ENCODE data around the gene PGBD1.
"Not testable (repeated sequence)": the region's sequence is repeated elsewhere in the genome, so short reads cannot be mapped to it uniquely, and the experiment has no call there.

Gene PGBD1

GRCh38 chr6:28274888-28275287, 6.5 kb upstream of the PGBD1 start:
- DNase-seq: no peak

- no peak for DNase-seq
Measured at GRCh38 chr6:28277746-28278145, 3.6 kb upstream of the PGBD1 start.

DNA sequence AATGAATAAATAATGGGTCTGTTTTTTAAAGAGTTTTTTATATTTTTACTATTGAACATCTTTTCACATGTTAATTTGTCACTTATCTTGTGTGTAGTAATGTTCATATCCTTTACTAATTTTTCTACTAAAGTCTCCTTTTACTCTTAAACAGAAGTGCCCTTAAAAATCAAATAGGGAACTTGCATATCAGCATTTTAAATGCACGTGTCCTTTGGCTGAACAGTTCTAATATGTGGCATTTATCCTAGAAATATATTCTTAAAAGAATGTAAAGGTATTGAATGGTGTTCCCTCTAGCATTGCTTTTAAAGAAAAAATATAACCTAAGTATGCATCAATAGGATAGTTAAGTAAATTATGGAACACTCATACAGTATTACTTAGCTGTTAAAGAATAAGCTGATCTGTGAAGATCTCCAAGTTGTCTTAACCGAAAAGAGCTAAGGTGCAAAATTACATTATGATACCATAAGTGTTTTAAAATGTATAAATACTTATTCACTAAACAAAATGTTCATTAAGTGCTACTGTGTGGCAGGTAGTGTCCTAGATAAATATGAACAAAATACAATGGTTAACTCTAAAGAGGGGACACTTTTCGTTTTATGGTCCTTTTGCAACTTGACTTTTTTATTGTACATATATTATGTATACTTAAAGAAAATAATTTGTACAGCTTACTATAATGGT, 631 bp upstream of the PGBD1 start:
- DNase-seq: no peak

GRCh38 chr6:28282926-28283325, 1.6 kb downstream of the PGBD1 start:
- no peak for DNase-seq

- no peak for DNase-seq
Measured at GRCh38 chr6:28291573-28291972, 10.2 kb downstream of the PGBD1 start.

- DNase-seq: no peak
Measured at GRCh38 chr6:28295326-28295725, 14.0 kb downstream of the PGBD1 start.

DNA sequence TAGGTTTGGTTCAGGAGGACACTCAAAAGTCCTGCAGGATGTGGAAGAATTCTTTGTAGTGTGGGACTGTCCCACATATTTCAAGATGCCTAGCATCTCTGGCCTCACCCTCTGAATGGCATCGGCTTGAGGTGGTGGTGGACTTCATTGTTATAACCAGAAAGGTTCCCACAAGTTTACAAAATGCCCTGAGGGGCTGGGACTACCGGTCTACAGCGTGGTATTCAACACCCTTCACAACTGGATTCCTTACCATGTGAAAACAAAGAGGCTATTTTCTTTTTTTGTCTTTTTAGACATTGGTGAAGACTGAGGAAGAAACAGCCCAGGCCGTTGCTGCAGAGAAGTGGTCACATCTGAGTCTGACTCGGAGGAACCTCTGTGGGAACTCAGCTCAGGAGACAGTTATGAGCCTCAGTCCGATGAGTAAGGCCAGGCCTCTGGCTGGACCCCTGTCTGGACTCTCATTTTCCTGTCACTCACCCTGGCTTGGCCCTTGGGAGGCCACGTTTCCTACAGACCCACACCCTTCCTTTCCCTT, 15.2 kb downstream of the PGBD1 start:
- DNase-seq: no peak

DNA sequence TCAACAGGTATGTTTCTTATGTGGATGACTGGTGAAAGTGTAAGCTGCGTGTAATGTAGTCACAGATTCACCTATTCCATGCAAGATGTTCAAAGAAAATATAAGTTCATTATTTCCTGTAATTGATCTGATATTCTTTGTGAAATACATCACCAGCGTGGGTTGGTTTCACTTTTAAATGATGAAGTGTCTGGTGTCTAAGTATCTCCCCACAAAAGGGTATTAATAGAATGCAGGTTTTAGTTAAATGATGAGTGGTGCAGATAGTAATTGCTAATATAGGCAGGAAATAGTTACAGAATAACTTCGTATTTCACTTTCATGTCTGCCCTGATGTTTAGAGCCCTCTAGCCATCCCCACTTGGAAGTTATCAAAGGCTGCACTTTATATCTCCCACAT, 22.2 kb downstream of the PGBD1 start:
- no peak for DNase-seq

DNA sequence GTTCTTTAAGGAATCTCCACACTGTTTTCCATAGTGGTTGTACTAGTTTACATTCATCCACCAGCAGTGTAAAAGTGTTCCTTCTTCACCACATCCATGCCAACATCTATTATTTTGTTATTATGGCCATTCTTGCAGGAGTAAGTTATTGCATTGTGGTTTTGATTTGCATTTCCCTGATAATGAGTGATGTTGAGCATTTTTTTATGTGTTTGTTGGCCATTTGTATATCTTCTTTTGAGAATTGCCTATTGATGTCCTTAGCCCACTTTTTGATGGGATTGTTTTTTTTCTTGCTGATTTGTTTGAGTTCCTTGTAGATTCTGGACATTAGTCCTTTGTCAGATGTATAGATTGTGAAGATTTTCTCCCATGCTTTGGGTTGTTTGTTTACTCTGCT, 25.0 kb downstream of the PGBD1 start:
- DNase-seq: not testable (repeated sequence)

GRCh38 chr6:28311139-28311823, 29.9 kb downstream of the PGBD1 start:
- no peak for DNase-seq

- DNase-seq: no peak
Measured at GRCh38 chr6:28312939-28313338, 31.6 kb downstream of the PGBD1 start.

GRCh38 chr6:28315628-28316027, 34.3 kb downstream of the PGBD1 start:
- DNase-seq: no peak

DNA sequence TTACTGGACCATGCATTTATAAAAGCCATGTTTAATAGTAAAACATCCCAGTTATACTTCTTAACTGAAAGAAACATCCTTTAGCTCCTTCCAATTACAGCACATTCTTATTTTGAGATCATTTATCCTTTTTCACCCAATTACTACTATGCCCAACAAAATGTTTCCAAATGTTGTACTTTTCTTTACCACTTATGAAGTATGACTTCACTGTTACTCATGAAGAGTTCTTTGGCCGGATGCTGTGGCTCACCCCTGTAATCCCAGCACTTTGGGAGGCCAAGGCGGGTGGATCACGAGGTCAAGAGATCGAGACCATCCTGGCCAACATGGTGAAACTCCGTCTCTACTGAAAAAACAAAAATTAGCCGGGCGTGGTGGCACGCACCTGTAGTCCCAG, 36.5 kb downstream of the PGBD1 start:
- DNase-seq: peak; percentile 68

DNA sequence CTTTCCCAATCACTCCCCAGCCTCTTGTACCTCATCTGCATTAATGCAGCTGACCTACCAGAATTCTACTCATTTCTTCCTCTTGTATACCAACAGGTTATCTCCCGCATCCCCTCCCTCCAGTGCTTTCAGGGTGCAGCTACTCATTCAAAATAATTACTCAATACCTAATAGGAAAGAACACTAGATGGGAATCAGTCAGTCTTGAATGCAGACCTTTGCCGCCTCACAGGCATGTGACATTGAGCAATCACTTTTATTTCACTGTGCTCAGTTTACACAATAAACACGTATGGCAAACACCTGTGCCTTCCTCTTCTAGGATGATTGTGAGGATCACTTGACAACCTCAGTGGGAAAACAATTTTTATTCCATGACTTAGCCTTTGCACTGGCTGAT, 41.3 kb downstream of the PGBD1 start:
- DNase-seq: no peak

DNA sequence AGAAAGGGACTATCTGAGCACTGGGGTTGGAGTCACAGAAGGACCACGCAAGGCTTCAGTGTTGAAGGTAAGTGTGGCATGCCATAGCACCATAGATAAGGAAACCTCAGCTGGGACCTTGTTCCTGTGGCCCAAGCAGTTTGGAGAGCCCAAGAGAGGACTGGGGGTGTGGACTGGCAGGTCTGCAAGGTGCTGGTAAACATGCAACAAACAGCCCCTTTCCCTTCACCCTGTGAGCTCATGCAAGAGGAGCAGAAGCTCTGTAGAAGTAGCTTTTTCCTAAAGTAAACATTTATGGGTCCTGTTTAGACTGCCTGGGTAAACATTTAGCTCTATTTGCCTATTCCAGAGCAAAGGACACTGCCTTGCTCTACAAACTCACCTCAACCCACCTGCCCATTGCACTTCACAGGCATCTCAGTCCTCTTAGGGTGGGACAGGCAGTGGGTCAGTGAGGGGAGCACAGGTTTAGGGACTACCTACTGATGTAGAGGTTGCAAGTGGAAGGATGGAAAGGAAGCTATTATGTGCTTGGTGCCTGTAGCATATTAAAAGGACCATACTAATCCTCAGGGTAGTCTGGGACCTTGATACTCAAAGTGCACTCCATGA, 42.5 kb downstream of the PGBD1 start:
- no peak for DNase-seq

- DNase-seq: no peak
Measured at GRCh38 chr6:28326371-28326948, 45.1 kb downstream of the PGBD1 start.

- no peak for DNase-seq
Measured at GRCh38 chr6:28330041-28330440, 48.7 kb downstream of the PGBD1 start.

GRCh38 chr6:28333047-28333446, 51.7 kb downstream of the PGBD1 start:
- no peak for DNase-seq

- DNase-seq: no peak
Measured at GRCh38 chr6:28333599-28334018, 52.2 kb downstream of the PGBD1 start.

DNA sequence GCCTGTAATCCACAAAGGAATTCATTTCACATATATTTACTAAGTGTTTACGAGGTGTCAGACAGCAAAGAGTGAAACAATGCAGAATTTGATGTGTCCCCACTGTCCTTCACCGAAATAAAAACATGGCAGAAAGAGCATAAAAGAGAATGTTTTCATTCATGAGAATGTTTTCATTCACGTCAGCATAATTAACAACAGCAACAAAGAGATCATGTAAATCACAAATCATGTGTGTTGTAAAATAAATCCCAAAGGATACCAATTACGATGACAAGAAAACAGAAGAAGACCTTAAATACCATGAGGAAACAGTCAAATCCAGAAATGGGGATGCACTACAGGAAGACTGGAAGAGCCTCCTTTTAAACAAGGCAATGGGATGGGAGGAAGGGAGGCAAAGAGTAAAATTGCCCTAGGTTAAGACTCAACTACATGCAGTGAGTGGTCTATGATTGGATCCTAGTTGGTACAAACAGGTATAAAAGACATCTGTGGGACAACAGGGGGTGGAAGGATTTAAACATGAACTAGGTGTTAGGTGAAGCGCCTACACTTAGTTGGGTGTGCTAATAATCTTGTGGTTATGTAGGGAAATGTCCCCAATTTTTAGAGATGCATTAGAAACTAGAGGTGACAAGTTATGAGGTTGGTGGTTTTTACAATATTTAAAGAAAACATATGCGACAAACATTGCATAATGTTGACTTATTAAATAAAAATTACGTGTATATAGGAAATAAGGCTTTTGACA, 53.1 kb downstream of the PGBD1 start:
- DNase-seq: no peak

DNA sequence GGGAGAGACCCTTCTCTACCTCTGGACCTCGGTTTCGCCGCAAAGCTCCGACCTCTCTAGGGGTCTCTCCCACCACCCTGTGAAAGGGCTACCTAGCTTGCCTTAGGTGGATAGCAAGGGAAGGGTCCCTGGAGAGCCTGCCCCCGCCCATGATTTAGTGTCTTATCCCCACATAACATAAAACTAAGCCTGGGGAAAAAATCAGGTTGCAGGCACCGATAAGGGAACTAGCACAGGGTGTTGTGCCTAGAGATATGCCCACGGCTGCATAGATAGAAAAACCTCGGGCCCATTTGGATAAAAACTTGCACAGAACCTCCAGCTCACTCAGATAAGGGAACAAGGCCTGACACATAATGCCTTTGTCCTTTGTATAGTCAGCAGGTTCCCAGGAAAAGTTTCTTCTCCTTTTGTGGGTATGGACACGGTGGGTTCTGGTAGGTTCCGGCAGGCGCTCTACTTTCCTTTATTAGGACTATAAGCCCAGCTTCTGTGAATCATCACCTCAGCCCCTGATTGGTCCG, 53.7 kb downstream of the PGBD1 start:
- no peak for DNase-seq

DNA sequence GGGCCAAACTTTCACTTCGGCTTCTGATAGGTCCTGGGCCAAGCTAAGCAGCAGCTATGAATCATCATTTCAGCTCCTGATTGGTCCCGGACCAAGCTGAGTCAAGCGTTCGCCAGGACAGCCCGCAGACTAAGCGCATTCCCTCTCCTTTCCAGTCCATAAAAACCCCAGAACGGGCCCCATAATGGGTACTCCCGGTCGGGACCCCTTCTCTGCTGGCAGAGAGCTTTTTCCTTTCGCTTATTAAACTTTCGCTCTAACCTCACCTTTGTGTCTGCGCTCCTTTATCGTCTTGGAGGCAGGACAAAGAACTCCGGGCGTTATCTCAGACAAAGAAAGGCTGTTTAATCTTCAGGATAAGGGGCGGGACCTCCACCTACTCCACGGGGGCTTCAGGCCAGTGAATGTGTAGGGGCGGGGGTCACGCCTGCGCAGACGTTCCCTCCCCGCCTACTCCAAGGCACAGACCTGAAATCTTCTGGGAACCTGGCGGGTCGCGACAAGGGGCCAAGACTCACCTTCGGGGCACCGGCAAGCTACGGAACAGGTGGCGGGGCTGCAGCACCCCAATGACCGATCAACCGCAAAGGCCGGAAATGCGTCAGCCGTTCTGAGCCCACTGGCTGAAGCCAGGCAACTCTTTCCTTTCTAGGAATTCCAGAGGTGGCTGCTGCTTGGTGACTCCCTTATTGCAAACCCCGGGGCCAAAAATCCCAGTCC, 54.4 kb downstream of the PGBD1 start, which contains the start of gene ZSCAN31:
ZSCAN31 (minus strand) TSS at position 585 of the 720 bp plus-strand sequence. CDS start 6,465 bp downstream, outside the sequence.
- peak; percentile 94 for DNase-seq

All from HCEC 1CT (cell line).